Activated CD8-positive, alpha-beta memory T cell treated with anti-CD3 and anti-CD28 coated beads, Interleukin-2, amount 50 U/mL, for 48 hours (primary cell): ENCODE results near the gene ZNF443.
"Not testable (repeated sequence)": the region's sequence is repeated elsewhere in the genome, so short reads cannot be mapped to it uniquely, and the experiment has no call there.

Experiments
- DNase-seq: peaks from one replicate; pipeline ENCODE4 v3.0.0-alpha.2; 2020

The ZNF443 gene

GRCh38 chr19:12411893-12412292, 28.9 kb downstream of the ZNF443 start:
- DNase-seq = no peak

GRCh38 chr19:12400633-12401502, 40.0 kb downstream of the ZNF443 start, which contains the start of gene ZNF799:
TSS of gene ZNF799 (minus strand) at chr19:12401271. CDS start at chr19:12401070, 201 bp downstream.
- DNase-seq = peak; percentile 90

- peak; percentile 60 for DNase-seq
These were observed 40.8 kb downstream of the ZNF443 start for GRCh38 chr19:12399901-12400632.

- not testable (repeated sequence) for DNase-seq
These were observed 49.7 kb downstream of the ZNF443 start for GRCh38 chr19:12391148-12391547.

GRCh38 chr19:12386365-12386764, 54.5 kb downstream of the ZNF443 start:
- DNase-seq = not testable (repeated sequence)

GRCh38 chr19:12380444-12380737, 60.4 kb downstream of the ZNF443 start:
- DNase-seq = no peak

- no peak for DNase-seq
These were observed 60.9 kb downstream of the ZNF443 start for GRCh38 chr19:12379732-12380443.
